ENCODE results near the gene HS6ST3. TPM values are rescaled to one million over a fixed set of nuclear protein-coding genes. Genes with fewer than 3 reads are reported as not detected.

Gene HS6ST3
- total and polyA plus RNA-seq, 2 experiments from 2014 or later, result 0.11 TPM; not detected in 1

DNA sequence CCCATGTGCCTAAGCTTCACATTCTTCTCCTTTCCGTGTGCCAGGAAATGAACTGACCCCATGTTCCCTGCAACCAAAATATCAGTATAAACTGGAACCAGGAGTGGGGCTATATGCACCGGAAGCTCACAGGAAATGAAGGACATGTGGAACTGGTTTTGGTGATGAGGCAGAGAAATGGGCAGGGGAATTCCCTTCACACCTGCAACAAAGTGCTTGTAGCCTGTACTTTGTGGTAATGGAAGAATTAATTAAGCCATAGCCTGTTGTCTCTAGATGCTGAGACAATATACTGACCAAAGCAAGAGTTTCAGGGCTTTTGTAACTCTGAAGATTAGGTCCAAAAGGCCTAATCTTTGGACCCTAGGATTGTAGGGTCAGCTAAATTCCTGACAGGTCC is 21.2 kb upstream of the HS6ST3 start:
- Histone ChIP-seq H3K9me3 (ENCODE audit: low read depth) (no peaks in the 10 kb centered on the region), H3K27me3 (replicated peaks; ENCODE audit: insufficient read depth) (no peaks in the 10 kb centered on the region)
- WGBS, 2 experiments (ENCODE audit: low coverage in 1 of 2, low lambda C conversion rate in 2 of 2, missing lambda C conversion rate in 2 of 2), result 26 to 47% methylated on average over 2 of the region's 2 CpGs

DNA sequence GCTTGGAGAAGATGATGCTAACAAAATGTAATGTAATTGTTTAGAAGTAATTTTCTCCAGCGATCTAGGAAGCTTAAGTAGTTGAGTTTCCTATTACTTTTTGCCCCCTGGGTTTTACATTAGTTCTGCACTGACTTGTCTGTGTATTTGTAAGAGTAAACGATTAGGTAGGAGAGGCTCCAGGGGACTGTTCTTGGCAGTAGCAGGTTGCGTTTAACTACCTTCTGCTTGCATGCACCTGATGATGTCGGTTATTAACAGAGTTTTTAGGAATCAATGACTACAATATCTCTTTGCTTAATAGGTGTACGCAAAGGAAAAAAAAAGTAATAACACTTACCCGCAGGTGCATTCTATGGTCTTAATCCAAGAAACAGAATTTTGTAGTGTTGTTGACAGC is 18.4 kb upstream of the HS6ST3 start:
- Histone ChIP-seq H3F3A (ENCODE audit: insufficient read depth) (no peaks in the 10 kb centered on the region), H3K9ac (no peak overlapping the region), H3K9me2 (ENCODE audit: insufficient read depth) (no peaks in the 10 kb centered on the region), H3K27ac (no peak overlapping the region), H4K20me1 (ENCODE audit: insufficient read depth) (no peaks in the 10 kb centered on the region), H3K36me3 (ENCODE audit: low read depth) (no peaks in the 10 kb centered on the region), H3K4me3 (no peak overlapping the region), H3K4me2 (ENCODE audit: unreplicated experiment) (no peak overlapping the region), H3K27me3 (replicated peaks; ENCODE audit: insufficient read depth) (no peaks in the 10 kb centered on the region), H3K9me3 (ENCODE audit: low read depth) (no peaks in the 10 kb centered on the region), H3K4me1 (ENCODE audit: insufficient read depth) (no peaks in the 10 kb centered on the region), H2AFZ (no peak overlapping the region), H3K79me2 (ENCODE audit: insufficient read depth) (no peaks in the 10 kb centered on the region)
- in situ Hi-C loops (cut with MboI), result no loop called here
- WGBS, 2 experiments (ENCODE audit: low coverage in 1 of 2, low lambda C conversion rate in 2 of 2, missing lambda C conversion rate in 2 of 2), result 66 to 67% methylated on average over 6 of the region's 6 CpGs
- no peak for DNase-seq
- TF ChIP-seq EZH2phosphoT487 (IDR thresholded peaks at IDR 0.05; ENCODE audit: insufficient read depth, low read depth), result no peak
- no peak for TF ChIP-seq EZH2 (IDR thresholded peaks at IDR 0.05; ENCODE audit: insufficient read depth, poor library complexity, severe bottlenecking)

More for the DNA sequence above, 21.2 kb upstream of the HS6ST3 start:
- H3K4me3 ChIP-seq, result no peak overlapping the region
- H3K79me2 ChIP-seq (ENCODE audit: insufficient read depth), result no peaks in the 10 kb centered on the region
- no peak overlapping the region for H3K9ac ChIP-seq
- no peak overlapping the region for H3K4me2 ChIP-seq (ENCODE audit: unreplicated experiment)
- H3F3A ChIP-seq (ENCODE audit: insufficient read depth), result no peaks in the 10 kb centered on the region
- H3K36me3 ChIP-seq (ENCODE audit: low read depth), result no peaks in the 10 kb centered on the region
- H3K9me2 ChIP-seq (ENCODE audit: insufficient read depth), result no peaks in the 10 kb centered on the region
- in situ Hi-C loops (cut with MboI), result no loop called here
- no peak for TF ChIP-seq EZH2phosphoT487 (IDR thresholded peaks at IDR 0.05; ENCODE audit: insufficient read depth, low read depth)
- TF ChIP-seq EZH2 (IDR thresholded peaks at IDR 0.05; ENCODE audit: insufficient read depth, poor library complexity, severe bottlenecking), result no peak
- H4K20me1 ChIP-seq (ENCODE audit: insufficient read depth), result no peaks in the 10 kb centered on the region
- H2AFZ ChIP-seq, result no peak overlapping the region
- no peak overlapping the region for H3K27ac ChIP-seq
- no peaks in the 10 kb centered on the region for H3K4me1 ChIP-seq (ENCODE audit: insufficient read depth)
- no peak for DNase-seq

DNA sequence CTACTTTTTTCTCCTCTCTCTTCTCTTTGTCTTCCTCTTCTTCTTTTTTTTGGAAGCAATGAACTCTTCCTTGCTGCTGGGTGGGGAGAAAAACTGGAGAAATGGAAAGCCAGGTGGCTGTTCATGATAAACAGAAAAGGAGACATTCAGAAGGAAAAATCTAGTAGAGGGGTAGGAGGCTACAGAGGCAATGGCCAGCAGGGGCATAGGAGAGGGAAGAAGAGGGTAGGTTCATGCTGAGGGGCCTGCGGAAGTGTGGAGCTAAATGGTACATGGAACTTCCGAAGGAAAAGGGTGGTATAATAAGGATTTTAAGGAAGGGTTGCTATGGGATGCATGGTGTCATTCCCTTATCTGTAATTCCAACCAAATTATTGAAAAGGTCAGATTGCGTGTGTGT is 17.5 kb upstream of the HS6ST3 start:
- H3K9me3 ChIP-seq (ENCODE audit: low read depth), result no peaks in the 10 kb centered on the region
- no peak for TF ChIP-seq EZH2phosphoT487 (IDR thresholded peaks at IDR 0.05; ENCODE audit: insufficient read depth, low read depth)
- TF ChIP-seq EZH2 (IDR thresholded peaks at IDR 0.05; ENCODE audit: insufficient read depth, poor library complexity, severe bottlenecking), result no peak
- no peaks in the 10 kb centered on the region for H4K20me1 ChIP-seq (ENCODE audit: insufficient read depth)
- H3K4me1 ChIP-seq (ENCODE audit: insufficient read depth), result no peaks in the 10 kb centered on the region
- H3K9me2 ChIP-seq (ENCODE audit: insufficient read depth), result no peaks in the 10 kb centered on the region
- H3K79me2 ChIP-seq (ENCODE audit: insufficient read depth), result no peaks in the 10 kb centered on the region
- no peak overlapping the region for H3K27ac ChIP-seq
- no peaks in the 10 kb centered on the region for H3K27me3 ChIP-seq (replicated peaks; ENCODE audit: insufficient read depth)
- no peak overlapping the region for H3K4me2 ChIP-seq (ENCODE audit: unreplicated experiment)
- no peaks in the 10 kb centered on the region for H3K36me3 ChIP-seq (ENCODE audit: low read depth)
- H2AFZ ChIP-seq, result no peak overlapping the region
- H3K4me3 ChIP-seq, result no peak overlapping the region
- no peak overlapping the region for H3K9ac ChIP-seq
- no peak for DNase-seq
- in situ Hi-C loops (cut with MboI), result no loop called here
- WGBS, 2 experiments (ENCODE audit: low coverage in 1 of 2, low lambda C conversion rate in 2 of 2, missing lambda C conversion rate in 2 of 2), result 73 to 75% methylated on average over 3 of the region's 3 CpGs
- H3F3A ChIP-seq (ENCODE audit: insufficient read depth), result no peaks in the 10 kb centered on the region

DNA sequence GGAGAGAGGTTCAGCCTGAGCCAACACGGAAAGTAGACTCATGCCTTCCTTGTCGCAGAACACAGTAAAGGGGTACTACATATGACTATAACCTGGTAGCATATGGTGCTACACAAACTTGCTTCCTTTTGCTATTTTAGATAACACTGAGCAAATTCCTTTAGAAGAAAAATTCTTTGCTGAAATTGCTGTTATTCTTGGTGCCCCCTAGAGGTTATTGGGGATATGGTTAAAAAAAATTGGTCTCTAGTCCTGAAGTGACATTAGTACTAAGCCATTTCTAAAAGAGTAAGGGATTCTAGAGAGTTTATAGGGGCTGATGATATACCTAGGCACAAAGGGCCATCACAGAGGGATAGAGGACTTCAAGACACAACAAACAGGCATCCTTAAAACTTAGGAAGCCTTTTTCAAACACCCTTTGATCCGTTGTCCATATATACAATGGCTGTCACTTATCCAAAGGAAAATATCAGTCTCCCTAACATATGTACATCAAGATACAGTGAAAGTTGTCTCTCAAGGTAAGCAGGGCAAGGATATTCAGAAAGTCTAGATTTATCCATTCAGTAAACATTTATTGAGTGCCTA is 13.9 kb upstream of the HS6ST3 start:
- no peak for TF ChIP-seq EZH2phosphoT487 (IDR thresholded peaks at IDR 0.05; ENCODE audit: insufficient read depth, low read depth)
- TF ChIP-seq EZH2 (IDR thresholded peaks at IDR 0.05; ENCODE audit: insufficient read depth, poor library complexity, severe bottlenecking), result no peak
- H4K20me1 ChIP-seq (ENCODE audit: insufficient read depth), result no peaks in the 10 kb centered on the region
- no peaks in the 10 kb centered on the region for H3K9me2 ChIP-seq (ENCODE audit: insufficient read depth)
- H3F3A ChIP-seq (ENCODE audit: insufficient read depth), result no peaks in the 10 kb centered on the region
- H3K36me3 ChIP-seq (ENCODE audit: low read depth), result no peaks in the 10 kb centered on the region
- H3K4me1 ChIP-seq (ENCODE audit: insufficient read depth), result no peaks in the 10 kb centered on the region
- no peak overlapping the region for H3K4me3 ChIP-seq
- no peaks in the 10 kb centered on the region for H3K79me2 ChIP-seq (ENCODE audit: insufficient read depth)
- no peaks in the 10 kb centered on the region for H3K27me3 ChIP-seq (replicated peaks; ENCODE audit: insufficient read depth)
- H3K9ac ChIP-seq, result no peak overlapping the region
- no peak overlapping the region for H3K27ac ChIP-seq
- no peaks in the 10 kb centered on the region for H3K9me3 ChIP-seq (ENCODE audit: low read depth)
- 58% methylated on average over 3 of the region's 3 CpGs for WGBS, 2 experiments (ENCODE audit: low coverage in 1 of 2, low lambda C conversion rate in 2 of 2, missing lambda C conversion rate in 2 of 2)
- DNase-seq, result peak; percentile 50
- H3K4me2 ChIP-seq (ENCODE audit: unreplicated experiment), result no peak overlapping the region
- in situ Hi-C loops (cut with MboI), result no loop called here
- H2AFZ ChIP-seq, result no peak overlapping the region

DNA sequence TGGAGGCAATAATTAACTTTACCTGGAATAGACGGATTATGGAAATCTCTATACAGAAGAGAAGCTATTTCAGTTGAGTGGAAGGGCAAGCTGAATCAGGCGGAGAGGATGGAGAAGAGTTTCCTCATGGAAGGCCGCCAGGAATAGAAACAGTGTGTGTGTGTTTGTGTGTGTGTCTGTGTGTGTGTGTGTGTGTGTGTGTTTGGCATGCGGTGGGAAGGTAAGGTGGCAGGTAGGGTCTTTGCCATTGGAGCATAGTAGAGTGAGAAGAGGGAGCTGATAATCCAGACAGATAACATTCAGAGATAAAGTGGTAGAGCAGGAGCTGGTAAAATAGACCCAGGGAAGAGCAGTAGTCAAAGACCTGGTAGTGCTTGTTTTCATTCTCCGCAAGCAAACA is 9.2 kb upstream of the HS6ST3 start:
- 84% methylated on average over 5 of the region's 5 CpGs for WGBS, 2 experiments (ENCODE audit: low coverage in 1 of 2, low lambda C conversion rate in 2 of 2, missing lambda C conversion rate in 2 of 2)
- TF ChIP-seq EZH2phosphoT487 (IDR thresholded peaks at IDR 0.05; ENCODE audit: insufficient read depth, low read depth), result no peak
- no peak for TF ChIP-seq EZH2 (IDR thresholded peaks at IDR 0.05; ENCODE audit: insufficient read depth, poor library complexity, severe bottlenecking)
- Histone ChIP-seq H2AFZ (no peak overlapping the region), H3K9me3 (ENCODE audit: low read depth) (no peaks in the 10 kb centered on the region), H3K4me3 (no peak overlapping the region), H3K27ac (no peak overlapping the region), H3K79me2 (ENCODE audit: insufficient read depth) (no peaks in the 10 kb centered on the region), H4K20me1 (ENCODE audit: insufficient read depth) (no peaks in the 10 kb centered on the region), H3F3A (ENCODE audit: insufficient read depth) (no peaks in the 10 kb centered on the region), H3K36me3 (ENCODE audit: low read depth) (no peaks in the 10 kb centered on the region), H3K4me1 (ENCODE audit: insufficient read depth) (no peaks in the 10 kb centered on the region), H3K4me2 (ENCODE audit: unreplicated experiment) (no peak overlapping the region), H3K9ac (no peak overlapping the region), H3K27me3 (replicated peaks; ENCODE audit: insufficient read depth) (no peaks in the 10 kb centered on the region), H3K9me2 (ENCODE audit: insufficient read depth) (no peaks in the 10 kb centered on the region)
- in situ Hi-C loops (cut with MboI), result no loop called here
- DNase-seq, result no peak

All from GM23248 (cell line).